ENCODE results near the gene GSN. TPM values are rescaled to one million over a fixed set of nuclear protein-coding genes. Genes with fewer than 3 reads are reported as not detected.
A peak's percentile ranks its signal among the peaks of the same experiment; 100 is the strongest.

The GSN gene
- total and polyA plus RNA-seq, 2 of the 13 experiments (the other 11 are each of a cell fraction or from before 2014, with no cell fraction given), result 294 to 307 TPM

DNA sequence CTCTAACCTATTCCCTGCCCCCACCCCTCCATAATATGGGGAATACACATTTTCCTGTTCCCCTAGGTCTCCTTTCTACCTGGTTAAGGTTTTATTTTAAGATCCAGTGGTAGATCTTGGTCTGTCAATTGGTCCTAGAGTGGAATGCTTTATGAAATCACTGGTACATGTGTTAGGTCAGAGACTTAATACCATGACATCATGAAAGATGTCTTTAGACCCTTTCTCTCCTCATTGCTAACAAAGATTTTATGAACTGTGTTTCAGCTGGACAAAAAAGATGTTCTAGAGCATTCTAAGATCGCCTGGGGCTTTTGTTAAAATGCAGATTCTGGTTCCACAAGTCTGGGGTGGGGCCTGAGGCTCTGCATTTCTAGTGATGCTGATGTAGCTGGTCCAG, 9.1 kb downstream of the GSN start:
- ATAC-seq (no peak), FAIRE-seq (no peak), DNase-seq (ENCODE audit: low spot score) (no peak)
- no peaks in the 10 kb centered on the region for H3K9me3 ChIP-seq (ENCODE audit: low read length)
- no peak overlapping the region for H3K4me2 ChIP-seq (ENCODE audit: low read depth, low read length)
- no peak overlapping the region for H3K27ac ChIP-seq (ENCODE audit: extremely low read length, insufficient read depth, low read length)
- H3K9ac ChIP-seq (ENCODE audit: insufficient read depth, low read depth, low read length), result no peak overlapping the region
- no peaks in the 10 kb centered on the region; a peak in 1 of 5 replicates for H3K27me3 ChIP-seq (ENCODE audit: control insufficient read depth in 1 of 2, insufficient read depth in 2 of 2, low read length in 2 of 2)
- no peaks in the 10 kb centered on the region for H4K20me1 ChIP-seq (ENCODE audit: insufficient read depth, low read length)
- intact Hi-C loops (cut with micrococcal nuclease; ENCODE audit: unreplicated experiment) (loop anchor here (5.0 kb wide), 2 partner anchors 40 to 125 kb away; no protein-coding TSS in a partner anchor), in situ Hi-C loops (cut with HindIII; ENCODE audit: extremely low pct_ligation_motif_present, low pct_unique_long_range_greater_than_20kb) (no loop called here)
- no peaks in the 10 kb centered on the region for H3K79me2 ChIP-seq (ENCODE audit: insufficient read depth, low read length)
- no peaks in the 10 kb centered on the region for H3K36me3 ChIP-seq (replicated peaks in 1 of 2; ENCODE audit: control insufficient read depth in 1 of 2, insufficient read depth in 2 of 2, low read length in 2 of 2)
- 50% methylated on average over 1 of the region's 1 CpG for WGBS (ENCODE audit: low lambda C conversion rate)
- TF ChIP-seq, protein P1, sequence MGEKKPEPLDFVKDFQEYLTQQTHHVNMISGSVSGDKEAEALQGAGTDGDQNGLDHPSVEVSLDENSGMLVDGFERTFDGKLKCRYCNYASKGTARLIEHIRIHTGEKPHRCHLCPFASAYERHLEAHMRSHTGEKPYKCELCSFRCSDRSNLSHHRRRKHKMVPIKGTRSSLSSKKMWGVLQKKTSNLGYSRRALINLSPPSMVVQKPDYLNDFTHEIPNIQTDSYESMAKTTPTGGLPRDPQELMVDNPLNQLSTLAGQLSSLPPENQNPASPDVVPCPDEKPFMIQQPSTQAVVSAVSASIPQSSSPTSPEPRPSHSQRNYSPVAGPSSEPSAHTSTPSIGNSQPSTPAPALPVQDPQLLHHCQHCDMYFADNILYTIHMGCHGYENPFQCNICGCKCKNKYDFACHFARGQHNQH (CRISPR knock-in tag; IDR thresholded peaks at IDR 0.05), result no peak
- TF ChIP-seq ATF7 (IDR thresholded peaks at IDR 0.05) (peak; percentile 53), ATF7 (CRISPR knock-in tag; IDR thresholded peaks at IDR 0.05) (no peak)
- BruUV-seq (replicated peaks), result no TSS peak
- H3K4me3 ChIP-seq (replicated peaks in 1 of 3; ENCODE audit: insufficient read depth in 1 of 3, low read depth in 2 of 3, low read length in 3 of 3), result no peak overlapping the region
- CTCF ChIA-PET (ENCODE audit: low intra/inter-chr PET ratio, low total read pairs), result interaction anchor here (2.5 kb wide), 1 partner anchor 43 kb away, joined by 20 read pairs; no protein-coding TSS in a partner anchor
- peaks cover 41% of the 10 kb centered on the region for H3K4me1 ChIP-seq (ENCODE audit: insufficient read depth, low read length)
- POLR2A ChIA-PET, result interaction anchor here (2.3 to 2.4 kb wide), 2 partner anchors 8 to 10 kb away, joined by 15 to 29 read pairs; partner anchors contain the start of gene GSN
- H2AFZ ChIP-seq (ENCODE audit: low read length), result no peak overlapping the region

DNA sequence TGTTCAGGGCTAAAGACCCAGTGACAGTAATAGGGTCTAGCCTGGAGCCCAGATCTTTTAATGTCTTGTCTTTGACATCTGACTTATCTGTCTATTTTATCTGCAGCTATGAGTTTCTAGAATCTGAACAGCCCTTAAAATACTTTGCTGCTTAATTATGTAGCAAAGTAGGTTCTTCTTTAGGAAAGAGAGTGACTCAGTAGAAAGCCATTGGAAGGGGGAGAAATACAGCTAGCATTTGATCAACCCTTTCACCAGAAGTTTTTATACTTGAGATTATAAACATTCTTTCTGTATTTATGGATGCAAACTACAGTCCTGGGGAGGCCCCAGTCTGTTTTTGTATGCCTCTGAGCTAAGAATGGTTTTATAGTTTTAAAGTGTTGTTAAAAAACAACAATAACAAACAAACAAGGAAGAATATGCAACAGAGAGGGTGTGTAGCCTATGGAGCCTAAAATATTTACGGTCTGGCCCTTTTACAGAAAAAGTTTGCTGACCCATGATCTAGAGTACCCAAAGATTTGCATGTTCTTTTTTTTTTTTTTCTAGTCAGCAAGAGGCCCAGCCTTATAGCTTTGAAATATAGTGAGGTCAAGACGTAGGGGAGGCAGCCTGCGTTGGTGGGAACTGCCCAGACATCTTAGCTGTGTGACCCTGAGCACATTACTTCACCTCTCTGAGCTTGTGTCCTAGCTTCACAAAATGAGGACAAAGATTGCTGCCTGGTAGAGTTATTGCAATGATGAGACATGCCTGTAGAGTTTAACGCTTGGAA, 9.7 kb downstream of the GSN start:
- H2AFZ ChIP-seq (ENCODE audit: low read length), result no peak overlapping the region
- WGBS (ENCODE audit: low lambda C conversion rate), result 73% methylated on average over 4 of the region's 4 CpGs
- H3K27ac ChIP-seq (ENCODE audit: extremely low read length, insufficient read depth, low read length), result no peak overlapping the region
- H3K4me2 ChIP-seq (ENCODE audit: low read depth, low read length), result no peak overlapping the region
- no peaks in the 10 kb centered on the region for H3K9me3 ChIP-seq (ENCODE audit: low read length)
- no peaks in the 10 kb centered on the region for H3K36me3 ChIP-seq (replicated peaks in 1 of 2; ENCODE audit: control insufficient read depth in 1 of 2, insufficient read depth in 2 of 2, low read length in 2 of 2)
- ATAC-seq (no peak), DNase-seq (ENCODE audit: low spot score) (no peak), FAIRE-seq (no peak)
- intact Hi-C loops (cut with micrococcal nuclease; ENCODE audit: unreplicated experiment) (loop anchor here (5.0 kb wide), 2 partner anchors 40 to 125 kb away; no protein-coding TSS in a partner anchor), in situ Hi-C loops (cut with HindIII; ENCODE audit: extremely low pct_ligation_motif_present, low pct_unique_long_range_greater_than_20kb) (no loop called here)
- no peaks in the 10 kb centered on the region for H4K20me1 ChIP-seq (ENCODE audit: insufficient read depth, low read length)
- no peak overlapping the region for H3K9ac ChIP-seq (ENCODE audit: insufficient read depth, low read depth, low read length)
- H3K4me1 ChIP-seq (ENCODE audit: insufficient read depth, low read length), result peaks cover 48% of the 10 kb centered on the region
- BruUV-seq (replicated peaks), result no TSS peak
- no peaks in the 10 kb centered on the region; a peak in 1 of 5 replicates for H3K27me3 ChIP-seq (ENCODE audit: control insufficient read depth in 1 of 2, insufficient read depth in 2 of 2, low read length in 2 of 2)
- H3K4me3 ChIP-seq (replicated peaks in 1 of 3; ENCODE audit: insufficient read depth in 1 of 3, low read depth in 2 of 3, low read length in 3 of 3), result no peak overlapping the region
- POLR2A ChIA-PET, result interaction anchor here (1.9 to 2.4 kb wide), 3 partner anchors 9 to 21 kb away, joined by 15 to 29 read pairs (median 22); partner anchors contain the start of gene GSN
- H3K79me2 ChIP-seq (ENCODE audit: insufficient read depth, low read length), result no peaks in the 10 kb centered on the region
- CTCF ChIA-PET (ENCODE audit: low intra/inter-chr PET ratio, low total read pairs), result interaction anchor here (0.9 to 2.5 kb wide), 2 partner anchors 20 to 42 kb away, joined by 3 to 20 read pairs; no protein-coding TSS in a partner anchor
- TF ChIP-seq SYNCRIP (IDR thresholded peaks at IDR 0.05; ENCODE audit: insufficient read depth, low read depth, low read length), result no peak
- no peak for TF ChIP-seq IRX3 (CRISPR knock-in tag; IDR thresholded peaks at IDR 0.05; ENCODE audit: borderline replicate concordance, low read depth)
- TF ChIP-seq, protein P2, sequence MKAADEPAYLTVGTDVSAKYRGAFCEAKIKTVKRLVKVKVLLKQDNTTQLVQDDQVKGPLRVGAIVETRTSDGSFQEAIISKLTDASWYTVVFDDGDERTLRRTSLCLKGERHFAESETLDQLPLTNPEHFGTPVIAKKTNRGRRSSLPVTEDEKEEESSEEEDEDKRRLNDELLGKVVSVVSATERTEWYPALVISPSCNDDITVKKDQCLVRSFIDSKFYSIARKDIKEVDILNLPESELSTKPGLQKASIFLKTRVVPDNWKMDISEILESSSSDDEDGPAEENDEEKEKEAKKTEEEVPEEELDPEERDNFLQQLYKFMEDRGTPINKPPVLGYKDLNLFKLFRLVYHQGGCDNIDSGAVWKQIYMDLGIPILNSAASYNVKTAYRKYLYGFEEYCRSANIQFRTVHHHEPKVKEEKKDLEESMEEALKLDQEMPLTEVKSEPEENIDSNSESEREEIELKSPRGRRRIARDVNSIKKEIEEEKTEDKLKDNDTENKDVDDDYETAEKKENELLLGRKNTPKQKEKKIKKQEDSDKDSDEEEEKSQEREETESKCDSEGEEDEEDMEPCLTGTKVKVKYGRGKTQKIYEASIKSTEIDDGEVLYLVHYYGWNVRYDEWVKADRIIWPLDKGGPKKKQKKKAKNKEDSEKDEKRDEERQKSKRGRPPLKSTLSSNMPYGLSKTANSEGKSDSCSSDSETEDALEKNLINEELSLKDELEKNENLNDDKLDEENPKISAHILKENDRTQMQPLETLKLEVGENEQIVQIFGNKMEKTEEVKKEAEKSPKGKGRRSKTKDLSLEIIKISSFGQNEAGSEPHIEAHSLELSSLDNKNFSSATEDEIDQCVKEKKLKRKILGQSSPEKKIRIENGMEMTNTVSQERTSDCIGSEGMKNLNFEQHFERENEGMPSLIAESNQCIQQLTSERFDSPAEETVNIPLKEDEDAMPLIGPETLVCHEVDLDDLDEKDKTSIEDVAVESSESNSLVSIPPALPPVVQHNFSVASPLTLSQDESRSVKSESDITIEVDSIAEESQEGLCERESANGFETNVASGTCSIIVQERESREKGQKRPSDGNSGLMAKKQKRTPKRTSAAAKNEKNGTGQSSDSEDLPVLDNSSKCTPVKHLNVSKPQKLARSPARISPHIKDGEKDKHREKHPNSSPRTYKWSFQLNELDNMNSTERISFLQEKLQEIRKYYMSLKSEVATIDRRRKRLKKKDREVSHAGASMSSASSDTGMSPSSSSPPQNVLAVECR (CRISPR knock-in tag; IDR thresholded peaks at IDR 0.05; ENCODE audit: borderline replicate concordance), result no peak
- TF ChIP-seq, protein P3, sequence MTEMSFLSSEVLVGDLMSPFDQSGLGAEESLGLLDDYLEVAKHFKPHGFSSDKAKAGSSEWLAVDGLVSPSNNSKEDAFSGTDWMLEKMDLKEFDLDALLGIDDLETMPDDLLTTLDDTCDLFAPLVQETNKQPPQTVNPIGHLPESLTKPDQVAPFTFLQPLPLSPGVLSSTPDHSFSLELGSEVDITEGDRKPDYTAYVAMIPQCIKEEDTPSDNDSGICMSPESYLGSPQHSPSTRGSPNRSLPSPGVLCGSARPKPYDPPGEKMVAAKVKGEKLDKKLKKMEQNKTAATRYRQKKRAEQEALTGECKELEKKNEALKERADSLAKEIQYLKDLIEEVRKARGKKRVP (CRISPR knock-in tag; IDR thresholded peaks at IDR 0.05), result no peak
- no peak for TF ChIP-seq TARDBP (CRISPR knock-in tag; IDR thresholded peaks at IDR 0.05)
- no peak for TF ChIP-seq ZNF589 (CRISPR knock-in tag; conservative IDR thresholded peaks at IDR 0.05)
- TF ChIP-seq DPF2 (CRISPR knock-in tag; IDR thresholded peaks at IDR 0.05; ENCODE audit: borderline replicate concordance, low read depth), result no peak

All from HepG2 (cell line).